Prostate gland (tissue), 2 donors: ENCODE data around the gene DMWD. TPM values are rescaled to one million over a fixed set of nuclear protein-coding genes. Genes with fewer than 3 reads are reported as not detected.

ENCODE experiments used
- DNase-seq: peaks from one replicate; pipeline ENCODE4 v3.0.0-alpha.2; 2019; ENCODE audit warnings: low spot score
- H3K27ac ChIP-seq, 2 donors: fragments of 200-600 bp; sonication (generic); 2 replicates each; pipeline ENCODE4 v1.5.1; 2017 to 2019
- H3K27me3 ChIP-seq: fragments of 200-600 bp; sonication (generic); replicated peaks from 2 replicates; pipeline ENCODE4 v1.5.1; 2019; ENCODE audit not compliant: insufficient read depth
- H3K36me3 ChIP-seq, 2 donors: fragments of 200-600 bp; sonication (generic); 1 replicate in 1 of 2; 2 replicates in 1 of 2; pipeline versions ENCODE4 v1.5.1 to v1.8.1; 2017 to 2019
- H3K4me1 ChIP-seq: fragments of 200-600 bp; sonication (generic); replicated peaks from 2 replicates; pipeline ENCODE4 v1.5.1; 2019
- H3K4me3 ChIP-seq, 2 donors: fragments of 200-600 bp; sonication (generic); 2 replicates each; pipeline ENCODE4 v1.5.1; 2017 to 2019
- H3K9me3 ChIP-seq: fragments of 200-600 bp; sonication (generic); 2 replicates; pipeline ENCODE4 v1.5.1; 2017
- CTCF ChIP-seq, 4 experiments: fragments of 200-600 bp in 2 of 4; fragments of 450-650 bp in 2 of 4; sonication (generic) in 2 of 4; IDR thresholded peaks; 1 replicate in 3 of 4; 2 replicates in 1 of 4; pipeline ENCODE4 v1.5.1; 2016 to 2019; ENCODE audit warnings: antibody characterized with exemption in 4 of 4, mild to moderate bottlenecking in 2 of 4, moderate library complexity in 2 of 4
- POLR2A ChIP-seq: fragments of 450-650 bp; IDR thresholded peaks from one replicate; pipeline ENCODE4 v1.6.1; 2016; ENCODE audit warnings: antibody characterized with exemption, mild to moderate bottlenecking
- POLR2AphosphoS5 ChIP-seq: sonication (generic); formaldehyde crosslinking; IDR thresholded peaks from one replicate; pipeline ENCODE4 v1.6.1; 2017; ENCODE audit warnings: antibody characterized with exemption
- WGBS: methylation state at CpG from one replicate; pipeline ENCODE4 v1.1.5; 2018; 5-methylcytosine and 5-hydroxymethylcytosine counted together
- intact Hi-C: fragments of 100-400 bp; cut with DNase I; formaldehyde crosslinking; loops from one replicate; pipeline ENCODE4 v1.14.2; 2022
- total RNA-seq, 2 donors: library from RNA; depleted of rRNA; stranded (reverse); fragments of >200 nt; gene quantifications; one replicate each; pipeline ENCODE4 v1.1.0, GENCODE V29; 2016

The DMWD gene
- total RNA-seq, 2 donors from 2014 or later = 35.5 to 96.7 TPM

- 90% methylated on average over 28 of the region's 28 CpGs for WGBS
These were observed 14.5 kb downstream of the DMWD start for GRCh38 chr19:45778010-45778661.

GRCh38 chr19:45777395-45777961, 15.2 kb downstream of the DMWD start:
- no peak for DNase-seq
- intact Hi-C loops = no loop called here

More at GRCh38 chr19:45778010-45778661, 14.5 kb downstream of the DMWD start:
- no peaks in the 10 kb centered on the region for H3K9me3 ChIP-seq
- H3K27me3 ChIP-seq = no peaks in the 10 kb centered on the region
- H3K27ac ChIP-seq = no peak overlapping the region
- H3K36me3 ChIP-seq = peaks cover 0 to 17% of the 10 kb centered on the region in 2 donors
- intact Hi-C loops = no loop called here
- no peak overlapping the region for H3K4me3 ChIP-seq
- TF ChIP-seq POLR2A (no peak), CTCF (IDR thresholded peaks at IDR 0.05) (no peak), POLR2AphosphoS5 (no peak)
- peaks cover 13% of the 10 kb centered on the region for H3K4me1 ChIP-seq
- no peak for DNase-seq

GRCh38 chr19:45774765-45775164, 17.9 kb downstream of the DMWD start:
- peaks cover 0 to 17% of the 10 kb centered on the region in 2 donors for H3K36me3 ChIP-seq
- H3K27me3 ChIP-seq = no peaks in the 10 kb centered on the region
- intact Hi-C loops = no loop called here
- peaks cover 6% of the 10 kb centered on the region for H3K4me1 ChIP-seq
- no peak for TF ChIP-seq CTCF (IDR thresholded peaks at IDR 0.05)
- no peak for TF ChIP-seq POLR2AphosphoS5
- TF ChIP-seq POLR2A = no peak
- WGBS = 82% methylated on average over 9 of the region's 9 CpGs
- DNase-seq = no peak
- no peaks in the 10 kb centered on the region for H3K9me3 ChIP-seq
- H3K27ac ChIP-seq = no peak overlapping the region
- H3K4me3 ChIP-seq = no peak overlapping the region

More at GRCh38 chr19:45777395-45777961, 15.2 kb downstream of the DMWD start:
- no peak overlapping the region for H3K27ac ChIP-seq
- H3K4me1 ChIP-seq = peaks cover 12% of the 10 kb centered on the region
- peaks cover 0 to 17% of the 10 kb centered on the region in 2 donors for H3K36me3 ChIP-seq
- no peaks in the 10 kb centered on the region for H3K9me3 ChIP-seq
- H3K27me3 ChIP-seq = no peaks in the 10 kb centered on the region
- 95% methylated on average over 30 of the region's 34 CpGs for WGBS
- no peak overlapping the region for H3K4me3 ChIP-seq
- TF ChIP-seq POLR2AphosphoS5 (no peak), CTCF (IDR thresholded peaks at IDR 0.05) (no peak)

- 21% methylated on average over 2 of the region's 2 CpGs for WGBS
- TF ChIP-seq POLR2A (no peak), CTCF (IDR thresholded peaks at IDR 0.05) (no peak), POLR2AphosphoS5 (no peak)
- Histone ChIP-seq H3K27ac (no peak overlapping the region), H3K36me3 (peaks cover 0 to 15% of the 10 kb centered on the region in 2 donors), H3K4me3 (no peak overlapping the region), H3K27me3 (no peaks in the 10 kb centered on the region), H3K9me3 (no peaks in the 10 kb centered on the region), H3K4me1 (peaks cover 4% of the 10 kb centered on the region)
- intact Hi-C loops = no loop called here
- DNase-seq = no peak
These were observed 19.3 kb downstream of the DMWD start for GRCh38 chr19:45773384-45773783.

GRCh38 chr19:45772912-45773311, 19.7 kb downstream of the DMWD start:
- no peak overlapping the region for H3K4me3 ChIP-seq
- no peaks in the 10 kb centered on the region for H3K27me3 ChIP-seq
- DNase-seq = no peak
- 85% methylated on average over 3 of the region's 3 CpGs for WGBS
- intact Hi-C loops = no loop called here
- H3K27ac ChIP-seq = no peak overlapping the region
- H3K36me3 ChIP-seq = peaks cover 0 to 10% of the 10 kb centered on the region in 2 donors
- H3K4me1 ChIP-seq = peaks cover 4% of the 10 kb centered on the region
- H3K9me3 ChIP-seq = no peaks in the 10 kb centered on the region
- no peak for TF ChIP-seq POLR2AphosphoS5
- TF ChIP-seq CTCF (IDR thresholded peaks at IDR 0.05) = no peak
- TF ChIP-seq POLR2A = no peak
